Measurements from ENCODE around the gene CDK14.

CDK14 gene

GRCh38 chr7:90817151-90817550 is 221.0 kb downstream of the CDK14 start:
- FAIRE-seq = no peak

- no peak for FAIRE-seq
Measured at GRCh38 chr7:90817846-90818245, 221.7 kb downstream of the CDK14 start.

DNA sequence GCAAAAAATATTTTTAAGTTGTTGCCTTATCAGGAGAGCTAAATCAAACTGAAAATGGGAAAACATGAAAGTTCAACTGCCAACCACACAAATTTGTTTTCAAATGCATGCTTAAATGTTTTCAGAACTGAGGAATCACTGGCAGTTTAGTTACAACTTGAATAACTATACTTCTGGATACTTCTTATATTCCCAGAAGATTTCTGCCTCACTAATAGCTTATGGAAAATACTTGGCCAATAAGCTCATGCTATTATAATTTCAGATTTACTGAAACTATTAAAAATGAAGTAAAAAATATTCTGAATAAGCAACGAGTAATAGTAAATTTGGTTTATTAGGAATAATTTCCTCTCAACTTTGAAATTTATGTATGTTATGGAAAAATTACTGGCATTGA is 222.2 kb downstream of the CDK14 start:
- no peak for FAIRE-seq

DNA sequence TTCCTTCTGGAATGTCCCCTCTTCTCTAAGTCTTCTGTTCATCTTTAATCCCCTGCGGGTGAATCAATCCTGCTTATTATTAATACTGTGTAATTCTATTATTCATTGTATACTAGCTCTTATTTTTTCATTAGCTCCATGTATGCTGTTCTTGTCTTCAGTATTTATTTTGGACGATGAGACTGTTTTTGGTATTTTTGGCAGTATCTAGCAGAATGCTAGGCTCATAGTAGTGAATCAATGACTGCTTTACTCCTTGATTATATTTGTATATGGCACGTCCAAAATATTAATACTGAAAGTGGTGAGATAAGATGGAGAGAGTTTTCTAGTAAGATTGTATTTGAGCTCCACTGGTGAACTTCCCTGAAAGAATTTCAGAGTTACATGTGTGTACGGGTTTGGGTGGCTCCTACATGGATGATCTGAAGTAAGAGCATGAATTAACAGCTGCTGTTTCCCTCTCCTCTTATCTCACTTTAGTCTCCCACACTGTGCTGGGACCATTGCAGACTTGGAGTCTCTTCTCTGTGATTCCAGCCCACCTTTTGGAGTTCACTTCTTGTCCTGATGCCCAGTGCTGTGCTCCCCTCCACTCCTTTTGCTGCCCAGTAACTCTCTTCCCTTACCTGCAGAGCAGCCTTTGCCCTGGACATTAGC is 226.0 kb downstream of the CDK14 start:
- no peak for FAIRE-seq

DNA sequence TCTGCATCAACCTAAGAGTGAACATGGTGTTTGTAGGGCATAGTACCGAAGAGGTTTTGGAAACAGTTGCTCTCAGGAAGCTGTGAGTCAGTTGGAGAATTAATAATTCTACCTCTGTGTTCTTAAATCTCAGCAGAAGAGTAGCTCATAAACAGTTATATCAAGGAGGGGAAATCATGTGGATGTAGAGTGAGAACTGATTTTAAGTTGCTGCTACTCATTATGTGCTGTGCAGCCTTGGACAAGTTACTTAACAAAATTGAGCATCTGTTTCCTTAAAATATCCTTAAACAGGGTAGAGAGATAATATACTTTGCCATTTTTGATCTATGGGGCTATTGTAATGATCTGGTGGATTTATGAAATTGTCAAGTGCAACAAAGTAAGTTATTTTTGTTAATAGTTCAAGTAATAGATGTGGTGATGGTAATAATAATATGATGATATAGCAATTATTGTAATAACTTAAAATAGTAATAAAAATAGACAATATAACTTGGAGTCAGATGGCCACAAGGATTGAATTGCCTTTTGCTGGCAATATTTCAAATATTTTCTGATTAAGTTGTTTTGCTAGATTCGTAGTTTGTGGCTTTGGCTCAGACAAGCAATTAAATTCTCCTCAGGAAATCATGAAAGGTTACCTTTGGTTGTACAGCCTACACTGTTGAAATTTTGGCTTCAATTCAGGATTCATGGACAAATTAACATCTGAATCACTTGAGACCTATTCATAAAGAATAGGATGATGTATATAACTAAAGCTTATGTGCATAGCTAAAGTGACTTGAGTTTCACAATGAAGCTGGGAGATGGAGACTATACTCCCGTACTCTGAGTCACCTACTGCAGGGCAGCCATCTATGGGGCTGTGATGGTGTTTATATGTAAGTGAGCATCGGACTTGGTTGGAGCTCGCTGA is 228.5 kb downstream of the CDK14 start:
- no peak for FAIRE-seq

DNA sequence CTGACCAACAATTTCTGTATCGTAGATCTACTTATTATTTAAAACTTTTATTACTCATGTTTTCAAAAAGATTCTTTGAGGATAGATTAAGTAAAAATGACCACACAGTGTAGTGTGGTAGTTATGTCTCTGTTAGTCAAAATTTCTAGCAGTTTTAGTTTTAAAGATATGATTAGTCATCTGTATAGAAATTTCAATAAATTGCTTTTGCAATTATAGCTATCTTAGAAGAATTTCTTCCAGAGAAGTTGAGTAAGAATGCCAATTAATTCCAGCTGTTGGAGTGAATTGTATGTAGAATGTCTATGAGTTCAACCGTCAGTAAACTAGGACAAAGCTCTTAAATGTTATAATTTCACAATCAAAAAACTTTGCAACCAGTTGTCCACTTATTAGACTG is 229.7 kb downstream of the CDK14 start:
- no peak for FAIRE-seq

GRCh38 chr7:90828601-90829000 is 232.5 kb downstream of the CDK14 start:
- FAIRE-seq = no peak

DNA sequence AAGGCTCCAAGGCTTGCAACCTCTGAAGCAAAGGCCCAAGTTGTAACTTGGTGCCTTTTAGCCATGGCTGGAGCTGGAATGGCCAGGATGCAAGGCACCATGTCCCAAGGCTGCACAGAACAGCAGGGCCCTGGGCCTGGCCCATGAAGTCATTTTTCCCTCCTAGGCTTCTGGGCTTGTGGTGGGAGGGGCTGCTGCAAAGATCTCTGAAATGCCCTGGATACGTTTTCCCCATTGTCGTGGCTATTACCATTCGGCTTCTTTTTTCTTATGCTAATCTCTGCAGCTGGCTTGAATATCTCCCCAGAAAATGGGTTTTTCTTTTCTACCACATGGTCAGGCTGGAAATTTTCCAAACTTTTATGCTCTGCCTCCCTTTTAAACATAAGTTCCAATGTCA is 234.2 kb downstream of the CDK14 start:
- no peak for FAIRE-seq

DNA sequence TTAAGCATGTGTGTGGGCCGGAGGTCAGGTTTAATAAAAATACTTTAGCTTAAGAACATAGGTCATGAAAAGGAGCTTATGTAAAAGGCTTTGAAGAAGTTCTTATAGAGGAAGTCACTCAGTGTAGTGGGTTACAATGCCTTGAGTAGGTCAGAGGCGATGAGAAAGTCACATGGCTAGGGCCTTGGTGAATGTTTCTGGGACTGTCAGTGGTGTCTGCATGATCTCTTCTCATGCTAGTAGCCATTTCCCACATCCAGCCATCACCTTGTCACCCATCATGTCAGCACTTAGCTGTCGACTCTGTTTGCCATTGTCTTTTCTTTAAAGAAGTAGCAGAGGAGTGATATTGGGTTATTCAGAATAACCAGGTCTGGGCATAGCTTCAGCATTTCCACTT is 236.6 kb downstream of the CDK14 start:
- no peak for FAIRE-seq

DNA sequence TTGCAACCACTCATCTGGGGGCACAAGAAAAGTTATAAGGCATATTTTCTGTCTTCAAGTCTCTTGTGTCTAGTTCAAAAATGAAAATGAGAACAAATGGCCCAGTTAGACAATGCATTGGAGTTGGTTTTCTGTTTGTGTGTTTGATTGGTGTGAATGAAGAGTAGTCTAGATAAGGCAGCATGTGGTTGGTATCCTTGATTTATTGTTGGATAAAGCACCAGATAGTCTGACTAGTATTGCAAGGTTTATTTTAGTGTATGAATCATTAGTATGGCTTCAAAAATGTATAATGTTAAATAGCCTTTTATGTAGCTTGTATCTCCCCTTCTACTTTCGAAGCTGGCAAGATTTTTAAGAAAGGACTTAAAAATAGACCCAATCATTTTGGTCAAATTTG is 237.3 kb downstream of the CDK14 start:
- no peak for FAIRE-seq

- no peak for FAIRE-seq
Measured at GRCh38 chr7:90834771-90835170, 238.7 kb downstream of the CDK14 start.

DNA sequence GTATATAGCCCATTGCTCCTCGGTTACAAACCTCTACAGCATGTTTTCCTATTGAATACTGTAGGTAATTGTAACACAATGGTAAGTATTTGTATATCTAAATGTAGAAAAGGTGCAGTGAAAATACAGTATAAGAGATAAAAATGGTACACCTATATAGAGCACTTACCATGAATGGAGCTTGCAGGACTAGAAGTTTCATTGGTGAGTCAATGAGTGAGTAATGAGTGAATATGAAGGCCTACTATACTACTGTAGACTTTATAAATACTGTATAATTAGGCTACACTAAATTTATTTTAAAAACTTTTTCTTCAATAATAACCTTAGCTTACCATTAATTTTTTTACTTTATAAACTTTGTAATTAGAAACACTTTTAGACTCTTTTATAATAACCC is 239.7 kb downstream of the CDK14 start:
- peak; percentile 28 for FAIRE-seq

GRCh38 chr7:90836937-90837336 is 240.8 kb downstream of the CDK14 start:
- no peak for FAIRE-seq

DNA sequence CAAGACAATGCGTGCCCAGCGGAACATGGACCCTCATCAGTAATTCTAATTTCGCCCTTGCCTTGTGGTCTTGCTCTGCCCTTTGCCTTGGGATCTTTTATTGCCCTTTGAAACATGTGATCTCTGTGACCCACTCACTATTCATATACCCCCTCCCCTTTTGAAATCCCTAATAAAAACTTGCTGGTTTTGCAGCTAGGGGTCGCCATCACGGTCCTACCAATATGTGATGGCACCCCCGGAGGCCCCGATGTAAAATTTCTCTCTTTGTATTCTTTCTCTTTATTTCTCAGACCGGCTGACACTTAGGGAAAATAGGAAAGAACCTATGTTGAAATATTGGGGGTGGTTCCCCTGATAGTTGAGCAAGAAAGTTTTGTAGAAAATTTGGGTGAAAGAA is 242.7 kb downstream of the CDK14 start:
- FAIRE-seq = no peak

GRCh38 chr7:90839316-90839715 is 243.2 kb downstream of the CDK14 start:
- no peak for FAIRE-seq

DNA sequence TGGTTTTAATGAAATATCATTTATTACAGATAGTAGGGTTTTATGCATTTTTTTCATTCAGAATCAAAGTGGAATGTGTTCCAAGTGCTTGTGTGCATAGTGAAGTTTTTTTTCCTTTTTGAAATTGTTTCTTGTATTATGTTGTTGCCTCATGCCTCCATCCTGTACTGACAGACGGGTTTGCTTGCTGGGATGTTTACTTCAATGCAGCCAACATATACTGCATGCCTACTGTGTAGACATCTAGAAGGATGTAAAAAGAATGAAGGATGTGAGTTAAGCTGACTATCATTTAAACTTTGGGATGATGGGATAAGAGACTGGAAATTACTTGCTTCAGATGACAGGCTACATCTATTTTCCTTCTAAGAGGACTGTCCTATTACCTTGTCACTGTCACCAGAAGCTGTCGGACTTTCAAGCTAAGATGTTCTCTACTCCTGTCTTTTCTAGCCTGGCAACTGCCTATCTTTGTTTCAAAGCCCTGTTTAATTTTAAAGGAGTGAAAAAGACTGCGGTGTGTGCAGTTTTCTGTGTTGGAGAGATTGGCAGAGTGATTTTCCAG is 243.7 kb downstream of the CDK14 start:
- FAIRE-seq = no peak

DNA sequence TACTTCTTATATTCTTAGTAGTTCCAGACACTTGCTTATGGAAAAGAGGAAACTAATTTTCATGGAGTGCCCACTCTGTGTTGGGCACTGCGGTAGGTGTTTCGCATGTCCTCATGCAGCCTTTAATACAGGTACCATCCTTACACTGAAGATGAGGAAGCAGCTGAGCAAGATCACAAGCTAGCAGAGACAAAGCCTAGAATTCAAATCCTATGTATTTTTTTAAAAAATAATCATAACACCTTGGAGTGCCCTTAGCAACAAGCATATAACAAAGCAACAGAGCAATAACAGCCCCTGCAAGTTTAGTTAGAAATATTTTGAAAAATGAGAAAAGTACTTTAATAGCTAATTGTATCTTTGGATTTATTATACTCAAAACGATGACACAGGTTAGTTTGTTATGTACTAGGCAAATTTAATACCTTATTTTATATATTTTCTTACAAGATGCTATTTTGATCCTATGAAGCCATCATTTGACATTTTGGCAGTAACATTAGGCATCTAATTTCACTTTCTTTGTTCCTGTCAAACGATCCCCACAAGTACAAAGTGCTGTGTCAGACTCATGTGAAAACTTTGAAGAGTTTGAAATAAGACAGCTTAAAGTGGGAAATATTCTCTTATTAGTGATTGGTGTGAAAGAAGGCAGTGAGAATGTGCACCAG is 245.8 kb downstream of the CDK14 start:
- FAIRE-seq = no peak

DNA sequence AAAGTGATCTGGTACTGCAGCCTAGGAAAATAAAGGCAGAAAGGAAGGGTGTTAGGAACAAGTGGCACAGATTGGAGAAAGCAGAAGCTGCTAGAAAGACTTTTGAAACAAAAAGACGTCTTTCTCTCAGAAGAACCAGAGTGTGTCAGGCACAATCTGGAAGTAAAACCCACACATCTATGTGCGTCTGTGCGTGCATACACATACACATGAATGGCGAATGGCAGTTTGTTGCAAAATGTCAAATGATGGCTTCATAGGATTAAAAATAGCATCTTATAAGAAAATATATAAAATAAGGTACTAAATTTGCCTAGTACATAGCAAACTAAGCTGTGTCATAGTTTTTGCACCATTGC is 246.3 kb downstream of the CDK14 start:
- no peak for FAIRE-seq

GRCh38 chr7:90843472-90843871 is 247.4 kb downstream of the CDK14 start:
- FAIRE-seq = no peak

- no peak for FAIRE-seq
Measured at GRCh38 chr7:90844421-90844820, 248.3 kb downstream of the CDK14 start.

DNA sequence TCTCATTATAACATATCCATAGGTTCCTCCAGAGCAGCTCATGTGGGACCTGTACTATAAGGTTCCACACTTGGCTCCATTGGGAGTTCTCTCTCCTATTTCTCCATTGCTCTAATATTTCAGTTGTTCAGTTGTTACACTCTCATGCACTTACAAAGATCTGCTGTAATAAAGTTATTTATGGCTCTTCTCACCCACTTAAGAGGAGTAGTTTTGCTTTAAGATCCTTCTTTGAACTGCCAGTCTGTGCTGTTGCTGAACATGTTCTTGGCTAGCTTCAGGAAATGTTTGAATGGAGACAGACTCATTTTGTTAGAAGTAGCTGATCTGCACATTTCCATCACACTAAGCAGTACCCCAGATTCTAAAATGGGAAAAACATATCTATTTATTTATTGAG is 250.1 kb downstream of the CDK14 start:
- no peak for FAIRE-seq

DNA sequence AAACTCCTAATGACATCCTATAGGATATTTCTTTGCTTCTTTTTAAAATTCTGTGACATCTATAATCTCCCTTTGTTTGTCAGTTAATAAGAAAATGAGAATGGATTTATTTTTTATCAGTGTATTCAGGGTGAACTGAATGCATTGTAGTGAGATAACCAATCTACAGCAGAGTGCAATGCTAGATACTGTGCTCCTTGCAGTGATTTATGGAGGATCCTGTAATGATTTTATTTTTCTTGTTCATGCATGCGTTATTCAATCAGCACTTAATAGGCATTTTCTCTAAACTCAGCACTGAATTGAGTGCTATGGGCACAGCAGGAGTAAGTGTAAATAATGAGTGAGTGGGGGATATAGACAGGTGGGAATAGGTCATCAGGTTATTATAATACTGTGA is 253.9 kb downstream of the CDK14 start:
- FAIRE-seq = no peak

GRCh38 chr7:90850471-90850870 is 254.3 kb downstream of the CDK14 start:
- FAIRE-seq = no peak

GRCh38 chr7:90853205-90853604 is 257.1 kb downstream of the CDK14 start:
- FAIRE-seq = no peak
